GM12874 (cell line): ENCODE measurements around the gene CHN2.

Experiments used
- TF ChIP-seq, protein P1 (sequence below): IDR thresholded peaks from 2 replicates; pipeline ENCODE4 v1.5.1; 2011; ENCODE audit warnings: low read depth, mild to moderate bottlenecking, control low read depth, low read length, moderate library complexity; ENCODE audit not compliant: insufficient read depth

The CHN2 gene

DNA sequence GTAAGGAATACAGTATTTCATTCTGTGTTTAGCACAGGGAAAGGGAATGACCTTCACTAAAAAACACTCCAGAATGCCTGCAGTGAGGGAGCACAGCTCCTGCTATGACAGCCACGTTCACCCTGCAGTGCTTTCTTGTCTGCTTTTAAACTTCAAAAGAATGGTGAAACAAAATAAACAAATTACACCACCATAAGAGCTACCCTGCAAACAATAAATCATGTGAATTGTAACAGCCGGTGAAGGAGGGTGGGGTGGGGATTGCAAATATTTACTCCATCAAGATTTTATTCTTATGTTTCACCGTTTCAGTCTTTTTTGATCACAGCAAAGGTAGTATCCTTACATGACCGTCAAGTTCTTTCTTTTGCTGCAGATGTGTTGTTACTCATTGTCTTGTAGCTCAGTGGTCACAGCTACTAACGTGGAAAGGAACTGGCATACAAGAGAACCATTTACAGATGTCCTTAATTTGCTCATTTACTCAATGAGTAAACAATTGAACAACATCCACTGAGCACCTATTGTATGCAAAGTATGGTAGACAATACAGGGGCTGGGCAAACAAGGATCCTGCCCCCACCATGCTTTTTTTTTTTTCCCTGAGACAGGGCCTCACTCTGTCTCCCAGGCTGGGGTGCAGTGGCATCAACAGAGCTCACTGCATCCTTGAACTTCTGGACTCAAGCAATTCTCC lies 4.1 kb upstream of the CHN2 start:
- TF ChIP-seq, protein P1, sequence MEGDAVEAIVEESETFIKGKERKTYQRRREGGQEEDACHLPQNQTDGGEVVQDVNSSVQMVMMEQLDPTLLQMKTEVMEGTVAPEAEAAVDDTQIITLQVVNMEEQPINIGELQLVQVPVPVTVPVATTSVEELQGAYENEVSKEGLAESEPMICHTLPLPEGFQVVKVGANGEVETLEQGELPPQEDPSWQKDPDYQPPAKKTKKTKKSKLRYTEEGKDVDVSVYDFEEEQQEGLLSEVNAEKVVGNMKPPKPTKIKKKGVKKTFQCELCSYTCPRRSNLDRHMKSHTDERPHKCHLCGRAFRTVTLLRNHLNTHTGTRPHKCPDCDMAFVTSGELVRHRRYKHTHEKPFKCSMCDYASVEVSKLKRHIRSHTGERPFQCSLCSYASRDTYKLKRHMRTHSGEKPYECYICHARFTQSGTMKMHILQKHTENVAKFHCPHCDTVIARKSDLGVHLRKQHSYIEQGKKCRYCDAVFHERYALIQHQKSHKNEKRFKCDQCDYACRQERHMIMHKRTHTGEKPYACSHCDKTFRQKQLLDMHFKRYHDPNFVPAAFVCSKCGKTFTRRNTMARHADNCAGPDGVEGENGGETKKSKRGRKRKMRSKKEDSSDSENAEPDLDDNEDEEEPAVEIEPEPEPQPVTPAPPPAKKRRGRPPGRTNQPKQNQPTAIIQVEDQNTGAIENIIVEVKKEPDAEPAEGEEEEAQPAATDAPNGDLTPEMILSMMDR: no peak

DNA sequence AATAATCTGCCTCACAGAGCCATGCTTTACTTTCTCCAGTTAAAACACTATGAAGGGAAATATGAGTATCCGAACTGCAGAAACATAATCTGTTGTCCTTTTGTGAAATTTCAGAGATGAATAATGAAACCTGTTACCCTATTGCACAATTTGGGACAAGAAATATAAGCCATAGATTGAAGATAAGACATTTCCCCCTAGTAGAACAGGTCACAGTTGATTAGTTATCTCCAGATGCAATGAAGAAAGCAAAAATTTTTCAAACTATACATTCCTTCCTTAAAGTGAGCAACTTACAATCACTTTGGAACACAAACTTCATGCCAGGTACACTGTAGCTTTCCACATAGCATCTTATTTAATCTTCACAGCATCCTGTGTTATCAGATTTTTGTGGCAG lies 2.3 kb upstream of the CHN2 start:
- TF ChIP-seq, protein P1: no peak

DNA sequence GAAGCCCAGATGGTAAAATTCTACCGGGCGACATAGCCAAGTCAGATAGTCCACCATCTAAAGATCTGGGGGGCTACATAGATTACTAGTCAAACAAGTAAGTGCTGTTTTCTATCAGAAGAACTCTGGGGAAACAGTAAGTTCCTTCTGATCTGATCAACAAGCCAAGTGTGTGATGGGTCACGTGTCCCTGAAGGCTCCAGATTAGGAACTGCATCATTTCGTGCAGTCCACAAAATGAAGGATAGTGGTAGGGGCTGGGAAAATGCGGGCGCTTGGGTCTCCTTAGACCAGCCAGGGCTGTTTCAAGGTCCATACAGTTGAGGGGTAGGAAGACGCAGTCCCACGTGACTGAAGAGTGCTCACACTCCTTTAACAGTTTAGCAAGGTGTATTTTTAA lies 1.8 kb upstream of the CHN2 start:
- TF ChIP-seq, protein P1: no peak

DNA sequence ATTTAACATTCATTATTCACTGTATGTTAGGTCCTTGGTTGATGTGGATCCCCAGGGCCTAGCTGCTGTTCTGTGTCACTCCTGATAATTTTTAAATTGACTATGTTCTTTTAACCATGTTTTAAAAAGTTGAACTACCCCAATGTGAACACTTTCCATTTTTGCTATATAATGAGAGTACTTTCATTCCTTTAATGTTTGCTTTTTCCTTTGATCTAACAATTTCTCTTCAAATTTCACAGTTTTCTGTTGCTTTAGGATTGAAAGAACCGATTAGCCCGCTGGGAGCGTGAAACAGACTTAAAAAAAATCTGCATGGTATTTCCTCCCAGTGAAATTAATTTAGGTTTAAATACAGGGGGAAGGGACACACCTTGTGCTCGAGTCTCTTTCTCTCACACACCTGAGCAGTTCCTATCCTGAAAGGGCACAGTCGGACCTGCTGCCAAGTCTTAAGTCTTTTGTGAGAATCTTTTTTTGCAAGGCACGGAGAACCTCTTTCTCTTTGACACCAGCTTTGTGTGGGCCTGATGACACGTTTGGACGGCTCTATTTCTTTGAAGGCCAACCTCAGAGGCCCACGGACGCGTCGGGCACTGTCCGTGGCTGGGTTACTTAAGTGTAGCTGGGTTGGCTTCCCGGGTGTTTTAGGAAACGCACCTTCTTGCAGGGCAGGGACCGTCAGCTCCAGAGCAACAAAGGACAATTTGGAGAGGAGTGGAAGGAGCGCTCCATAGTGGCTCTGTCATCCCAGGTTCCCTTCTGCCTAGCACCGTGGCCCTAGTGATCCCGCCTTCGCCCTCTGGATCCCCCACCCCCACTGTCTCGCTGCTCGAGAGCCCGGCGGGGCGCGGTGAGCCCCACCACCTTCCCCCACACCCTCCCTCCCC lies 1.0 kb upstream of the CHN2 start:
- TF ChIP-seq, protein P1: no peak

DNA sequence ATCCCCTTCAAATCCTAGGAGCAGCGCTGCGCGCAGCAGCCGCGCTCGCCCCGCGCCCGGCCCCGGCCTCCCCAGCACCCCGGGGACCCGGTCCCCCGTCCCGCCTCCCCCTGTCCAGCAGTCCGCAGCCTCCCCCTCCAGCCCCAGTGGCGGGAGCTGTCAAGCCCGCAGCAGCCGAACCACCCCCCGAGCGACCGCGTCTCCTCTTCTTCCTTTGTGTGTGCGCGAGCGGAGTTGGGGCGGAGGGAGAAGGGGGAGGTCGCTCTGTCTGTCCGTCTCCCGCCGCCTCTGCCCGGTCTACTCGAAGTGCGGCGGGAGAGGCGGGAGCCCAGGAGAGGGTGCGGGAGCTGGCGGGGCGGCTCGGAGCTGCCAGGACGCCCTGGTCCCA lies 375 bp upstream of the CHN2 start:
- TF ChIP-seq, protein P1: no peak

DNA sequence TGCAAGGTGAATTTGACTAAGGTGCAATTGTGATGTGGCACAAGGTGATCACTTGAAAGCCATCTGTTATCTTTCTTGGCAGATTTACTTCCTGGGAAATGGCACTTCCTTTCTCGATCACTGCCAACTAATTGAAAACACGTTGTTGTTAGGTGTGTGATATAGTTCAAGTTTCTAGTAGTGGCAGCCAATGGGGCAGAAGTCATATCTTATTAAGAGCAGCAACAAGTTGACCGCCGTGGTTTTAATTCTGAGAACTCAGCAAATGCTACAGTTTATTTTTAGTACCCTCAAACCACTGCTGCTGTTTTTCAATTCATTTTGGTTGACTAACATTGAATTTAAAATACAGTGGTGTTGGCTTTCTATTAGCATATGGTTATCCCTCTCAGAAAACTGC lies 1.6 kb downstream of the CHN2 start:
- TF ChIP-seq, protein P1: no peak

DNA sequence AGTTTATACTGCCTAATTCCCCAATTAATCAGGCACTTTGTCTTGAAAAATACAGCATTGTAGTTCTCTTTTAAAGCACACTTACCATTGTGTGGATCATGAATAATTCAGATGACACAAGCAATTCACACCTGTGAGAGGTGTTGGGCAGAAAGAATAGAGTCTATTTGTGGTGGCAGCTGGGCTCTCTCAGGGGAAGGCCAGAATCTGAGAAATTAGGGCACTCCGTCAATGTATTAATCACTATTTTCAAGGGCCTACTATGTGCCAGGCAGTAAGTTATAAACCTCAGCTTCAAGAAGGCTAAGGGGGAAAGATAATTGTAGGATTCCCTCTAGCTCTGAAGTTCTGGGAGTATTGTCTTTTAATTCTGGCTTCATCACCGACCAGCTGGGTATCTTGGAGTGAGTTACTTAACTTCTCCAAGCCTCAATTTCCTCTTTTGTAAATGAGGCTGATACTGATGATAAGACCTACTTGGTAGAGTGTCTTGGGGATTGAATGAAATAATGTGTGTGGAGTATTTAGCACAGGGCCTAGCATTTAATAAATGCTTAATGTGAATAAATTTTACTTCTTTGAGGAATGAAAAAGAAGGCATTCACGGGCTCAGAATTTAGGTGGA lies 2.5 kb downstream of the CHN2 start:
- TF ChIP-seq, protein P1: no peak
